IgD-negative memory B cell (primary cell): Measurements from ENCODE around the gene TULP3. TPM values are rescaled to one million over a fixed set of nuclear protein-coding genes. Genes with fewer than 3 reads are reported as not detected.
A peak's percentile ranks its signal among the peaks of the same experiment; 100 is the strongest.

Source experiments
- H3K27ac Mint-ChIP-seq, 3 donors: one replicate each; pipeline ENCODE4 v1.8.0; 2020 to 2022; ENCODE audit warnings: mild to moderate bottlenecking in 3 of 3, mixed read lengths in 3 of 3, moderate library complexity in 1 of 3
- H3K27me3 Mint-ChIP-seq: one replicate; pipeline ENCODE4 v1.8.0; 2021; ENCODE audit warnings: mixed read lengths
- H3K36me3 Mint-ChIP-seq: one replicate; pipeline ENCODE4 v1.8.0; 2020; ENCODE audit warnings: mild to moderate bottlenecking, mixed read lengths
- H3K4me1 Mint-ChIP-seq, 3 donors: one replicate each; pipeline ENCODE4 v1.8.0; 2020 to 2022; ENCODE audit warnings: mixed read lengths in 3 of 3, mild to moderate bottlenecking in 1 of 3
- H3K4me3 Mint-ChIP-seq, 4 donors: one replicate each; pipeline ENCODE4 v1.8.0; 2020 to 2022; ENCODE audit warnings: mild to moderate bottlenecking in 4 of 4, mixed read lengths in 4 of 4, moderate library complexity in 3 of 4
- H3K9me3 Mint-ChIP-seq, 3 donors: one replicate each; pipeline ENCODE4 v1.8.0; 2020 to 2021; ENCODE audit warnings: mixed read lengths in 3 of 3, mild to moderate bottlenecking in 1 of 3
- polyA plus RNA-seq: library from polyadenylated mRNA; unstranded; fragments of 300-500 nt; fragmentation: Illumina TruSeq; gene quantifications from one replicate; pipeline ENCODE4 v1.2.3, GENCODE V29; 2021

TULP3 gene
- polyA plus RNA-seq, 1 donor from 2014 or later, result 10.0 TPM

GRCh38 chr12:2936301-2936700, 45.6 kb downstream of the TULP3 start:
- no peaks in the 10 kb centered on the region for H3K27me3 Mint-ChIP-seq
- H3K27ac Mint-ChIP-seq, result no peak overlapping the region
- H3K4me1 Mint-ChIP-seq, result no peaks in the 10 kb centered on the region
- peaks cover 4% of the 10 kb centered on the region for H3K36me3 Mint-ChIP-seq
- H3K9me3 Mint-ChIP-seq, result no peaks in the 10 kb centered on the region
- H3K4me3 Mint-ChIP-seq, result no peak overlapping the region

DNA sequence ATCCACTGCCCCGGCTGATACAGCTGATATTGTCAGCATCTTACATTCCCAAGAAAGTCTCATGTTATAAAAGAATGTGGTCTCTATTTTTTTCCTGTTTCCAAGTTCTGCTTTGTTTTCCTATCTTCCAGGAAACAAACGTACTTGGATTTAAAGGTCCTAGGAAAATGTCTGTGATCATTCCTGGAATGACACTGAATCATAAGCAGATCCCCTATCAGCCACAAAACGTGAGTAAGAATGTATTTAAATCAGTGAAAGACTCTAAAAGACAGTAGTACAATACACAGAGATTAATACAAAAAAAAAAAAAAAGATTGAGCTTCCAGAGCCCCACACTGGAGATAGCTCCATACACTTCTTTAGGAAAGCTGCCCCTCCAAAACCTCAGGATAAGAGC, 46.8 kb downstream of the TULP3 start:
- Mint-ChIP-seq H3K9me3 (no peaks in the 10 kb centered on the region), H3K27ac (no peak overlapping the region), H3K36me3 (peaks cover 3% of the 10 kb centered on the region), H3K27me3 (no peaks in the 10 kb centered on the region), H3K4me3 (no peak overlapping the region), H3K4me1 (no peaks in the 10 kb centered on the region)

GRCh38 chr12:2939191-2939590, 48.5 kb downstream of the TULP3 start:
- no peaks in the 10 kb centered on the region for H3K36me3 Mint-ChIP-seq
- no peak overlapping the region for H3K27ac Mint-ChIP-seq
- H3K4me3 Mint-ChIP-seq, result no peak overlapping the region
- H3K27me3 Mint-ChIP-seq, result no peaks in the 10 kb centered on the region
- no peaks in the 10 kb centered on the region for H3K9me3 Mint-ChIP-seq
- no peaks in the 10 kb centered on the region for H3K4me1 Mint-ChIP-seq

GRCh38 chr12:2940564-2940963, 49.9 kb downstream of the TULP3 start:
- H3K4me1 Mint-ChIP-seq, result peaks cover 0 to 3% (median 0%) of the 10 kb centered on the region in 3 donors
- no peaks in the 10 kb centered on the region for H3K27me3 Mint-ChIP-seq
- no peaks in the 10 kb centered on the region for H3K36me3 Mint-ChIP-seq
- no peak overlapping the region for H3K4me3 Mint-ChIP-seq
- H3K27ac Mint-ChIP-seq, result no peak overlapping the region
- H3K9me3 Mint-ChIP-seq, result no peaks in the 10 kb centered on the region

- H3K9me3 Mint-ChIP-seq, result no peaks in the 10 kb centered on the region
- no peaks in the 10 kb centered on the region for H3K36me3 Mint-ChIP-seq
- H3K27me3 Mint-ChIP-seq, result no peaks in the 10 kb centered on the region
- H3K27ac Mint-ChIP-seq, result no peak overlapping the region
- H3K4me1 Mint-ChIP-seq, result peaks cover 0 to 3% (median 0%) of the 10 kb centered on the region in 3 donors
- no peak overlapping the region for H3K4me3 Mint-ChIP-seq
Measured at GRCh38 chr12:2941524-2941923, 50.8 kb downstream of the TULP3 start.

- Mint-ChIP-seq H3K36me3 (peaks cover 3% of the 10 kb centered on the region), H3K4me3 (peak overlapping the region in 1 of 4 donors; percentile 41), H3K9me3 (no peaks in the 10 kb centered on the region), H3K4me1 (peaks cover 0 to 3% (median 0%) of the 10 kb centered on the region in 3 donors), H3K27ac (no peak overlapping the region), H3K27me3 (peaks cover 3% of the 10 kb centered on the region)
Measured at GRCh38 chr12:2944401-2945047, 53.8 kb downstream of the TULP3 start.

GRCh38 chr12:2949411-2949810, 58.7 kb downstream of the TULP3 start:
- Mint-ChIP-seq H3K27ac (no peak overlapping the region), H3K4me1 (peaks cover 0 to 3% (median 0%) of the 10 kb centered on the region in 3 donors), H3K36me3 (peaks cover 3% of the 10 kb centered on the region), H3K9me3 (no peaks in the 10 kb centered on the region), H3K4me3 (no peak overlapping the region), H3K27me3 (peaks cover 6% of the 10 kb centered on the region)

GRCh38 chr12:2955888-2956287, 65.2 kb downstream of the TULP3 start:
- H3K9me3 Mint-ChIP-seq, result peaks cover 0 to 1% (median 0%) of the 10 kb centered on the region in 3 donors
- H3K4me3 Mint-ChIP-seq, result no peak overlapping the region
- peaks cover 2 to 14% (median 8%) of the 10 kb centered on the region in 3 donors for H3K4me1 Mint-ChIP-seq
- peaks cover 36% of the 10 kb centered on the region for H3K27me3 Mint-ChIP-seq
- H3K27ac Mint-ChIP-seq, result peak overlapping the region in 1 of 3 donors; percentile 71
- no peaks in the 10 kb centered on the region for H3K36me3 Mint-ChIP-seq

GRCh38 chr12:2957816-2958431, 67.2 kb downstream of the TULP3 start:
- H3K27me3 Mint-ChIP-seq, result peaks cover 45% of the 10 kb centered on the region
- no peak overlapping the region for H3K27ac Mint-ChIP-seq
- peaks cover 0 to 1% (median 0%) of the 10 kb centered on the region in 3 donors for H3K9me3 Mint-ChIP-seq
- peak overlapping the region in 3 of 4 donors; percentile 52 to 86 (median 79) for H3K4me3 Mint-ChIP-seq
- H3K36me3 Mint-ChIP-seq, result no peaks in the 10 kb centered on the region
- peaks cover 3 to 15% (median 8%) of the 10 kb centered on the region in 3 donors for H3K4me1 Mint-ChIP-seq

GRCh38 chr12:2958432-2959191, 67.9 kb downstream of the TULP3 start:
- Mint-ChIP-seq H3K4me1 (peaks cover 3 to 15% (median 8%) of the 10 kb centered on the region in 3 donors), H3K27ac (no peak overlapping the region), H3K27me3 (peaks cover 48% of the 10 kb centered on the region), H3K9me3 (peaks cover 0 to 1% (median 0%) of the 10 kb centered on the region in 3 donors), H3K36me3 (no peaks in the 10 kb centered on the region), H3K4me3 (peak overlapping the region; percentile 52 to 86 (median 74))

- peaks cover 48% of the 10 kb centered on the region for H3K27me3 Mint-ChIP-seq
- H3K4me3 Mint-ChIP-seq, result peak within 1 kb of the TSS; percentile 52 to 86 (median 78)
- peaks cover 0 to 1% (median 0%) of the 10 kb centered on the region in 3 donors for H3K9me3 Mint-ChIP-seq
- H3K4me1 Mint-ChIP-seq, result peaks cover 3 to 15% (median 8%) of the 10 kb centered on the region in 3 donors
- H3K27ac Mint-ChIP-seq, result no peak within 1 kb of the TSS
- H3K36me3 Mint-ChIP-seq, result no peaks in the 10 kb centered on the region
Measured at GRCh38 chr12:2959192-2959504, 68.5 kb downstream of the TULP3 start, which contains the start of gene TEAD4. TSS of gene TEAD4 (plus strand) at chr12:2959397.

DNA sequence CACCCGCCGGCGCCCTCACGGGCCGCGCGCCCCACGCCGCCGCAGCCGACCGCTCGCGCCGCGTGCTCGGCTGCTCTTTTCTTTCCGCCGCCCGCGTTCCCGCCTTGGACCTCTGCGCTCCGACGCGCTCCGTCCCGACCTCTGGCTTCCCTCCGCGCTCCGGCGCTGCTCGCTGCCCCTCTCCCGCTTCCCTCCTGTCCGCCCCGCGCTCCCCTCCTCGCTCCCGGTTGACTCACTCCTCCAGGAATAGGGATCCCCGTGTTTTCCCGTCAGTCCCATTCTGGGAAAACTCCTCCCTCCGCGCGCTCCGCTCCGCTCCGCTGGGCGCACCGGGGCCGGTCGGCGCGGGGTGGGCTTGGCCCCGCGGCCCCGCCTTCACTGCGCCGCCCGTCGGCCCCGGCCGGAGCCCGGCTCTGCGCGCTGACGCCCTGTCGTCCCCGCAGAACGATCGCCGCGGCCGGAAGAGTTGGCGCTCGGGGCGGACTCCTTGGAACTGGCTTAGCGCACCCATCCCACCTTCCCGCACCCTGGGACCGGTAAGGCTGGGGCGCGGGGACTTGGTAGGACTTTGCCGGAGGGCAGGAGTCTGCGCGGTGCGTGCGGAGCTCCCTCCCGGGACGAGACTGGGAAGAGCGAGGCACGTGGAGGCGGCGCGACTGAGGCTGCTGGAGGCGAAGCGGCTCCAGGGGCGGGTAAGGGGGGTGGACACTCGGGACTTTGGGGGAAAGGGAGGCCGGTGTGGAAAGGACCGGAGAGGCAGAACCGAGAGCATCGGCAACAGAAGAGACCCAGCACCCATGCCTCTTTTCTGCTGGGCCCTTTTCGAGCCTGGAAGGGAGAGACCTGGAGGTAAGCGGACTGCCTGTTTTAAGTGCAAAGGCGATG, 69.1 kb downstream of the TULP3 start:
- Mint-ChIP-seq H3K36me3 (no peaks in the 10 kb centered on the region), H3K27ac (no peak overlapping the region), H3K27me3 (peaks cover 51% of the 10 kb centered on the region), H3K4me1 (peaks cover 3 to 15% (median 8%) of the 10 kb centered on the region in 3 donors), H3K4me3 (peak overlapping the region in 3 of 4 donors; percentile 60 to 86 (median 84)), H3K9me3 (peaks cover 0 to 1% (median 0%) of the 10 kb centered on the region in 3 donors)

DNA sequence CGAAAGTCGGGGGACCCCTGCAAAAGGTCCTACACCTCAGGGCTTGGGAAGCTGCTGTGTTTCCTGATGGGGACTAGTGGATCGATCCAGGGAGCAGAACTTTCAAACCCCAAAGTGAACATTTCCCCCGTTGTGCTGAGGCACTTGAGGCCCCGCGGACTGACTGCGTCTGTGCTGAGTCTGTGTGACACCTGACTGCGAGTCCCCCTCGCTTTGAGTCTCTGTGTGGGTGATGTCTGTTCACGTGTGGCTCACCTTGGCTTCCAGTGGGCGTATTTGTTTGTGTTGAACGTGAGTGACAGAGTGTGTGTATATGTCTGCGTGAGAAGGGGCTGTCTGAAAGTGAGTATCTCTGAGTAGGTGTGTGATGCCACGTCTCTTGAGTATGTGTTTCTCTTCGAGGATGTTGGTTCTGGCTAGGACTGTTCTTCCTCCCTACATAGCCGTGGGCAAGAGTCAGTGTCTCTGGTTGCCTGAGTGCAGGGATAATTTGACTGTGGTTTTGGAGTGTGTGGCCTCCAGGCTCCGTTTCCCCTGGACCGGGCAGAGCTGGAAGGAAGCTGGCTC, 69.8 kb downstream of the TULP3 start:
- peaks cover 3 to 15% (median 8%) of the 10 kb centered on the region in 3 donors for H3K4me1 Mint-ChIP-seq
- H3K27ac Mint-ChIP-seq, result no peak overlapping the region
- peak overlapping the region; percentile 26 to 77 (median 63) for H3K4me3 Mint-ChIP-seq
- peaks cover 0 to 1% (median 0%) of the 10 kb centered on the region in 3 donors for H3K9me3 Mint-ChIP-seq
- peaks cover 52% of the 10 kb centered on the region for H3K27me3 Mint-ChIP-seq
- no peaks in the 10 kb centered on the region for H3K36me3 Mint-ChIP-seq

- Mint-ChIP-seq H3K27ac (no peak overlapping the region), H3K9me3 (no peaks in the 10 kb centered on the region), H3K4me3 (peak overlapping the region in 2 of 4 donors; percentile 26 to 77), H3K36me3 (no peaks in the 10 kb centered on the region), H3K4me1 (peaks cover 3 to 15% (median 8%) of the 10 kb centered on the region in 3 donors), H3K27me3 (peaks cover 50% of the 10 kb centered on the region)
Measured at GRCh38 chr12:2960996-2961616, 70.4 kb downstream of the TULP3 start.
